ENCODE measurements around the gene TSPAN16. TPM values are rescaled to one million over a fixed set of nuclear protein-coding genes. Genes with fewer than 3 reads are reported as not detected.

The TSPAN16 gene
- total RNA-seq, 1 donor from 2014 or later = not detected

GRCh38 chr19:11247391-11247790 lies 48.6 kb upstream of the TSPAN16 start:
- Histone ChIP-seq H3K4me1 (ENCODE audit: insufficient read depth, low read length) (peaks cover 4% of the 10 kb centered on the region), H3K27ac (ENCODE audit: low read depth, low read length) (no peak overlapping the region), H3K4me2 (ENCODE audit: low read length) (no peak overlapping the region), H3K79me2 (ENCODE audit: insufficient read depth, low read length) (no peaks in the 10 kb centered on the region), H3K4me3 (ENCODE audit: insufficient read depth, low read depth, low read length) (no peak overlapping the region), H3K27me3 (ENCODE audit: insufficient read depth, low read length) (no peaks in the 10 kb centered on the region), H3K36me3 (ENCODE audit: insufficient read depth, low read length) (peaks cover 3% of the 10 kb centered on the region), H4K20me1 (ENCODE audit: insufficient read depth, low read length) (no peaks in the 10 kb centered on the region), H2AFZ (ENCODE audit: low read depth, low read length) (no peak overlapping the region), H3K9me3 (ENCODE audit: insufficient read depth, low read depth, low read length) (no peaks in the 10 kb centered on the region), H3K9ac (ENCODE audit: low read length) (no peak overlapping the region)
- H3K27me3 Mint-ChIP-seq (ENCODE audit: low read depth, unreplicated experiment) = no peaks in the 10 kb centered on the region
- H3K4me1 Mint-ChIP-seq (ENCODE audit: low read depth, unreplicated experiment) = no peaks in the 10 kb centered on the region
- peaks cover 34% of the 10 kb centered on the region for H3K36me3 Mint-ChIP-seq (ENCODE audit: low read depth, unreplicated experiment)
- H3K27ac Mint-ChIP-seq (ENCODE audit: unreplicated experiment) = no peak overlapping the region
- TF ChIP-seq EZH2 (IDR thresholded peaks at IDR 0.05; ENCODE audit: insufficient read depth, low read length) = no peak
- TF ChIP-seq, protein P1, sequence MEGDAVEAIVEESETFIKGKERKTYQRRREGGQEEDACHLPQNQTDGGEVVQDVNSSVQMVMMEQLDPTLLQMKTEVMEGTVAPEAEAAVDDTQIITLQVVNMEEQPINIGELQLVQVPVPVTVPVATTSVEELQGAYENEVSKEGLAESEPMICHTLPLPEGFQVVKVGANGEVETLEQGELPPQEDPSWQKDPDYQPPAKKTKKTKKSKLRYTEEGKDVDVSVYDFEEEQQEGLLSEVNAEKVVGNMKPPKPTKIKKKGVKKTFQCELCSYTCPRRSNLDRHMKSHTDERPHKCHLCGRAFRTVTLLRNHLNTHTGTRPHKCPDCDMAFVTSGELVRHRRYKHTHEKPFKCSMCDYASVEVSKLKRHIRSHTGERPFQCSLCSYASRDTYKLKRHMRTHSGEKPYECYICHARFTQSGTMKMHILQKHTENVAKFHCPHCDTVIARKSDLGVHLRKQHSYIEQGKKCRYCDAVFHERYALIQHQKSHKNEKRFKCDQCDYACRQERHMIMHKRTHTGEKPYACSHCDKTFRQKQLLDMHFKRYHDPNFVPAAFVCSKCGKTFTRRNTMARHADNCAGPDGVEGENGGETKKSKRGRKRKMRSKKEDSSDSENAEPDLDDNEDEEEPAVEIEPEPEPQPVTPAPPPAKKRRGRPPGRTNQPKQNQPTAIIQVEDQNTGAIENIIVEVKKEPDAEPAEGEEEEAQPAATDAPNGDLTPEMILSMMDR (IDR thresholded peaks at IDR 0.05; ENCODE audit: insufficient read depth, low read depth, low read length) = no peak
- H3K4me3 Mint-ChIP-seq (ENCODE audit: unreplicated experiment) = no peak overlapping the region
- H3K9me3 Mint-ChIP-seq (ENCODE audit: unreplicated experiment) = no peaks in the 10 kb centered on the region
- no peak for FAIRE-seq
- no peak for DNase-seq (ENCODE audit: low read depth)

- no peaks in the 10 kb centered on the region for H4K20me1 ChIP-seq (ENCODE audit: insufficient read depth, low read length)
- Mint-ChIP-seq H3K4me1 (ENCODE audit: low read depth, unreplicated experiment) (peaks cover 2% of the 10 kb centered on the region), H3K36me3 (ENCODE audit: low read depth, unreplicated experiment) (peaks cover 34% of the 10 kb centered on the region), H3K27ac (ENCODE audit: unreplicated experiment) (no peak overlapping the region), H3K27me3 (ENCODE audit: low read depth, unreplicated experiment) (no peaks in the 10 kb centered on the region), H3K4me3 (ENCODE audit: unreplicated experiment) (no peak overlapping the region), H3K9me3 (ENCODE audit: unreplicated experiment) (no peaks in the 10 kb centered on the region)
- peaks cover 4% of the 10 kb centered on the region for H3K4me1 ChIP-seq (ENCODE audit: insufficient read depth, low read length)
- no peak overlapping the region for H3K4me2 ChIP-seq (ENCODE audit: low read length)
- H3K79me2 ChIP-seq (ENCODE audit: insufficient read depth, low read length) = no peaks in the 10 kb centered on the region
- FAIRE-seq = no peak
- no peak overlapping the region for H3K4me3 ChIP-seq (ENCODE audit: insufficient read depth, low read depth, low read length)
- no peaks in the 10 kb centered on the region for H3K9me3 ChIP-seq (ENCODE audit: insufficient read depth, low read depth, low read length)
- no peak overlapping the region for H2AFZ ChIP-seq (ENCODE audit: low read depth, low read length)
- no peaks in the 10 kb centered on the region for H3K27me3 ChIP-seq (ENCODE audit: insufficient read depth, low read length)
- no peak overlapping the region for H3K9ac ChIP-seq (ENCODE audit: low read length)
- DNase-seq (ENCODE audit: low read depth) = no peak
- no peak overlapping the region for H3K27ac ChIP-seq (ENCODE audit: low read depth, low read length)
- H3K36me3 ChIP-seq (ENCODE audit: insufficient read depth, low read length) = peaks cover 3% of the 10 kb centered on the region
- TF ChIP-seq, protein P1 (IDR thresholded peaks at IDR 0.05; ENCODE audit: insufficient read depth, low read depth, low read length) = no peak
- TF ChIP-seq EZH2 (IDR thresholded peaks at IDR 0.05; ENCODE audit: insufficient read depth, low read length) = no peak
Measured at GRCh38 chr19:11247934-11248333, 48.0 kb upstream of the TSPAN16 start.

- Mint-ChIP-seq H3K4me3 (ENCODE audit: unreplicated experiment) (no peak overlapping the region), H3K9me3 (ENCODE audit: unreplicated experiment) (no peaks in the 10 kb centered on the region), H3K4me1 (ENCODE audit: low read depth, unreplicated experiment) (peaks cover 3% of the 10 kb centered on the region), H3K27me3 (ENCODE audit: low read depth, unreplicated experiment) (no peaks in the 10 kb centered on the region), H3K27ac (ENCODE audit: unreplicated experiment) (no peak overlapping the region), H3K36me3 (ENCODE audit: low read depth, unreplicated experiment) (peaks cover 35% of the 10 kb centered on the region)
- H3K4me2 ChIP-seq (ENCODE audit: low read length) = no peak overlapping the region
- H3K79me2 ChIP-seq (ENCODE audit: insufficient read depth, low read length) = no peaks in the 10 kb centered on the region
- no peaks in the 10 kb centered on the region for H3K4me1 ChIP-seq (ENCODE audit: insufficient read depth, low read length)
- H3K27me3 ChIP-seq (ENCODE audit: insufficient read depth, low read length) = no peaks in the 10 kb centered on the region
- H3K9me3 ChIP-seq (ENCODE audit: insufficient read depth, low read depth, low read length) = no peaks in the 10 kb centered on the region
- no peak overlapping the region for H3K9ac ChIP-seq (ENCODE audit: low read length)
- no peak overlapping the region for H3K4me3 ChIP-seq (ENCODE audit: insufficient read depth, low read depth, low read length)
- H4K20me1 ChIP-seq (ENCODE audit: insufficient read depth, low read length) = no peaks in the 10 kb centered on the region
- H2AFZ ChIP-seq (ENCODE audit: low read depth, low read length) = no peak overlapping the region
- FAIRE-seq = no peak
- peaks cover 3% of the 10 kb centered on the region for H3K36me3 ChIP-seq (ENCODE audit: insufficient read depth, low read length)
- no peak overlapping the region for H3K27ac ChIP-seq (ENCODE audit: low read depth, low read length)
- no peak for DNase-seq (ENCODE audit: low read depth)
- no peak for TF ChIP-seq EZH2 (IDR thresholded peaks at IDR 0.05; ENCODE audit: insufficient read depth, low read length)
- TF ChIP-seq, protein P1 (IDR thresholded peaks at IDR 0.05; ENCODE audit: insufficient read depth, low read depth, low read length) = no peak
Measured at GRCh38 chr19:11248852-11249251, 47.1 kb upstream of the TSPAN16 start.
